Measurements from ENCODE around the gene C13orf42. TPM values are rescaled to one million over a fixed set of nuclear protein-coding genes. Genes with fewer than 3 reads are reported as not detected.

Gene C13orf42
- polyA plus RNA-seq, 2 of the 4 experiments (the other 2 are of a cell fraction) = not detected

GRCh38 chr13:51041126-51041525 lies 69.9 kb downstream of the C13orf42 start:
- H3K9me3 ChIP-seq = no peaks in the 10 kb centered on the region
- FAIRE-seq (no peak), ATAC-seq (no peak), DNase-seq (ENCODE audit: low read depth in 1 of 2, low spot score in 1 of 2) (no peak)
- H3K4me1 ChIP-seq = no peaks in the 10 kb centered on the region
- no peak overlapping the region for H3K27ac ChIP-seq
- no peak overlapping the region for H3K4me3 ChIP-seq
- ChIA-PET POLR2A (no interaction called here), CTCF (no interaction called here)
- TF ChIP-seq NPAS2 (CRISPR knock-in tag; IDR thresholded peaks at IDR 0.05; ENCODE audit: borderline replicate concordance) = no peak
- no peak for TF ChIP-seq HDAC2 (IDR thresholded peaks at IDR 0.05)
- no peak for TF ChIP-seq CBX2 (IDR thresholded peaks at IDR 0.05; ENCODE audit: borderline replicate concordance, low read depth)
- TF ChIP-seq HOXB5 (CRISPR knock-in tag; IDR thresholded peaks at IDR 0.05) = no peak
- no peak for TF ChIP-seq CBX8 (IDR thresholded peaks at IDR 0.05)
- TF ChIP-seq BHLHE40 (IDR thresholded peaks at IDR 0.05; ENCODE audit: low read depth, low read length) = no peak
- TF ChIP-seq HEYL (CRISPR knock-in tag; IDR thresholded peaks at IDR 0.05) = no peak
- WGBS (ENCODE audit: missing lambda C conversion rate) = 95% methylated on average over 4 of the region's 4 CpGs
- H3K4me2 ChIP-seq = no peak overlapping the region

GRCh38 chr13:51040431-51040830 lies 70.6 kb downstream of the C13orf42 start:
- DNase-seq (ENCODE audit: low read depth in 1 of 2, low spot score in 1 of 2) (no peak), FAIRE-seq (no peak), ATAC-seq (no peak)
- TF ChIP-seq NFE2L2 (conservative IDR thresholded peaks at IDR 0.05; ENCODE audit: low read length) = no peak
- TF ChIP-seq NR3C1 (IDR thresholded peaks at IDR 0.05) = no peak
- TF ChIP-seq SREBF2 (IDR thresholded peaks at IDR 0.05) = no peak
- no peak overlapping the region for H3K4me3 ChIP-seq
- no peaks in the 10 kb centered on the region for H3K4me1 ChIP-seq
- no peaks in the 10 kb centered on the region for H3K9me3 ChIP-seq
- no peak overlapping the region for H3K27ac ChIP-seq
- POLR2A ChIA-PET = no interaction called here
- CTCF ChIA-PET = no interaction called here
- 58% methylated on average over 7 of the region's 7 CpGs for WGBS (ENCODE audit: missing lambda C conversion rate)
- H3K4me2 ChIP-seq = no peak overlapping the region

- Histone ChIP-seq H3K27ac (no peak overlapping the region), H3K4me3 (no peak overlapping the region), H3K4me1 (no peaks in the 10 kb centered on the region), H3K9me3 (no peaks in the 10 kb centered on the region), H3K4me2 (no peak overlapping the region)
- DNase-seq (ENCODE audit: low read depth in 1 of 2, low spot score in 1 of 2) (no peak), ATAC-seq (no peak), FAIRE-seq (no peak)
- no peak for TF ChIP-seq REST (IDR thresholded peaks at IDR 0.05)
- TF ChIP-seq BCL3 (IDR thresholded peaks at IDR 0.05) = no peak
- TF ChIP-seq NFE2L2 (conservative IDR thresholded peaks at IDR 0.05; ENCODE audit: low read length) = no peak
- TF ChIP-seq CHD2 (IDR thresholded peaks at IDR 0.05; ENCODE audit: low read length, partially characterized antibody) = no peak
- TF ChIP-seq ZC3H11A (IDR thresholded peaks at IDR 0.05) = no peak
- no peak for TF ChIP-seq ZSCAN20 (CRISPR knock-in tag; IDR thresholded peaks at IDR 0.05)
- no peak for TF ChIP-seq CTCF (IDR thresholded peaks at IDR 0.05)
- no peak for TF ChIP-seq CBX8 (IDR thresholded peaks at IDR 0.05)
- no peak for TF ChIP-seq NR3C1 (IDR thresholded peaks at IDR 0.05)
- no peak for TF ChIP-seq HDAC2 (IDR thresholded peaks at IDR 0.05)
- no peak for TF ChIP-seq TP53 (CRISPR knock-in tag; IDR thresholded peaks at IDR 0.05)
- no peak for TF ChIP-seq HEYL (CRISPR knock-in tag; IDR thresholded peaks at IDR 0.05)
- TF ChIP-seq ZNF302 (CRISPR knock-in tag; IDR thresholded peaks at IDR 0.05) = no peak
- ChIA-PET POLR2A (no interaction called here), CTCF (no interaction called here)
- 87% methylated on average over 2 of the region's 2 CpGs for WGBS (ENCODE audit: missing lambda C conversion rate)
Observed at GRCh38 chr13:51036418-51036817, 74.7 kb downstream of the C13orf42 start.
